Tibial nerve (tissue), 4 donors: Measurements from ENCODE around the gene KCNK18. TPM values are rescaled to one million over a fixed set of nuclear protein-coding genes. Genes with fewer than 3 reads are reported as not detected.

Experiments
- DNase-seq, 2 donors: peaks; one replicate each; pipeline ENCODE4 v3.0.0-alpha.2; 2019; ENCODE audit warnings: low spot score in 2 of 2
- H3K27ac ChIP-seq, 4 donors: fragments of 200-600 bp; sonication (generic) in 3 of 4; one replicate each; pipeline ENCODE4 v1.5.1; 2017 to 2019; ENCODE audit warnings: mild to moderate bottlenecking in 1 of 4
- H3K27me3 ChIP-seq, 2 donors: fragments of 200-600 bp; sonication (generic) in 1 of 2; one replicate each; pipeline versions ENCODE4 v1.5.1 to v1.6.0; 2017 to 2019
- H3K36me3 ChIP-seq, 3 donors: fragments of 200-600 bp; sonication (generic); one replicate each; pipeline ENCODE4 v1.5.1; 2018 to 2019
- H3K4me1 ChIP-seq, 4 donors: fragments of 200-600 bp; sonication (generic) in 3 of 4; one replicate each; pipeline ENCODE4 v1.5.1; 2017 to 2019
- H3K4me3 ChIP-seq, 4 donors: fragments of 200-600 bp; sonication (generic) in 3 of 4; one replicate each; pipeline ENCODE4 v1.5.1; 2017 to 2019; ENCODE audit warnings: mild to moderate bottlenecking in 1 of 4, moderate library complexity in 1 of 4
- H3K9me3 ChIP-seq, 4 donors: fragments of 200-600 bp; sonication (generic) in 3 of 4; one replicate each; pipeline ENCODE4 v1.5.1; 2017 to 2019
- CTCF ChIP-seq, 5 experiments: fragments of 200-600 bp in 3 of 5; fragments of 450-650 bp in 2 of 5; sonication (generic) in 3 of 5; IDR thresholded peaks; one replicate each; pipeline ENCODE4 v1.5.1; 2016 to 2019; ENCODE audit warnings: antibody characterized with exemption in 5 of 5, mild to moderate bottlenecking in 3 of 5, moderate library complexity in 2 of 5
- EP300 ChIP-seq, 2 donors: sonication (generic); formaldehyde crosslinking; IDR thresholded peaks; one replicate each; pipeline ENCODE4 v1.6.1; 2017; ENCODE audit warnings: antibody characterized with exemption in 2 of 2, mild to moderate bottlenecking in 1 of 2
- POLR2A ChIP-seq, 2 donors: fragments of 450-650 bp; IDR thresholded peaks; one replicate each; pipeline ENCODE4 v1.6.1; 2017; ENCODE audit warnings: antibody characterized with exemption in 2 of 2, mild to moderate bottlenecking in 2 of 2, moderate library complexity in 2 of 2
- WGBS, 2 donors: methylation state at CpG; one replicate each; pipeline ENCODE4 v1.1.5; 2018; 5-methylcytosine and 5-hydroxymethylcytosine counted together
- total RNA-seq, 4 donors: library from RNA; depleted of rRNA; stranded (reverse); fragments of >200 nt; gene quantifications; one replicate each; pipeline ENCODE4 v1.1.0, GENCODE V29; 2016

The KCNK18 gene
- total RNA-seq, 4 donors from 2014 or later: not detected

- no peak for DNase-seq
- TF ChIP-seq EP300 (IDR thresholded peaks at IDR 0.05) (no peak), POLR2A (IDR thresholded peaks at IDR 0.05) (no peak), CTCF (IDR thresholded peaks at IDR 0.05) (no peak)
- H3K27me3 ChIP-seq: peaks cover 0 to 29% of the 10 kb centered on the region in 2 donors
- no peaks in the 10 kb centered on the region for H3K36me3 ChIP-seq
- no peaks in the 10 kb centered on the region for H3K9me3 ChIP-seq
- H3K4me3 ChIP-seq: no peak overlapping the region
- WGBS, 2 donors: 59 to 60% methylated on average over 6 of the region's 6 CpGs
- no peaks in the 10 kb centered on the region for H3K4me1 ChIP-seq
- no peak overlapping the region for H3K27ac ChIP-seq
Observed at GRCh38 chr10:117249493-117250093, 52.3 kb downstream of the KCNK18 start.

DNA sequence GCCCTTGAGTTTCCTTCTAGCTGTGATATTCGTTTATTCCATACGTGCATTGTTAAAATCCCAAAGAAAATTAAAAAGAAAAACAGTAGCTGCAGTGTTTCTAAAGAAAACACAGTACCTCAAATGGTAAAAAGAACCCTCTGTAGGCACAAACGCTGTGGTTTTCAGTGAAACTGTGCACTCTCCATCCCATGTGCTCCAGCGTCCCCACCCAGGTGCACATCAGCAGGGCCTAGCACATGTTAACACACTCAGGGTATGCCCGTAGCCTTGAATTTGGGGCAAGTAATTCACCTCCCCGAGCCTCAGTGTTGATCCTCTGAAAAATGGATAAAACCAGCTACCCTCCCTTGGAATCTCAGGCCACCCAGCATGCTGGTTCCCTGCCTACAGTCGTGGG lies 53.1 kb downstream of the KCNK18 start:
- 51 to 53% methylated on average over 7 of the region's 7 CpGs for WGBS, 2 donors
- DNase-seq: no peak
- TF ChIP-seq POLR2A (IDR thresholded peaks at IDR 0.05) (no peak), EP300 (IDR thresholded peaks at IDR 0.05) (no peak), CTCF (IDR thresholded peaks at IDR 0.05) (no peak)

DNA sequence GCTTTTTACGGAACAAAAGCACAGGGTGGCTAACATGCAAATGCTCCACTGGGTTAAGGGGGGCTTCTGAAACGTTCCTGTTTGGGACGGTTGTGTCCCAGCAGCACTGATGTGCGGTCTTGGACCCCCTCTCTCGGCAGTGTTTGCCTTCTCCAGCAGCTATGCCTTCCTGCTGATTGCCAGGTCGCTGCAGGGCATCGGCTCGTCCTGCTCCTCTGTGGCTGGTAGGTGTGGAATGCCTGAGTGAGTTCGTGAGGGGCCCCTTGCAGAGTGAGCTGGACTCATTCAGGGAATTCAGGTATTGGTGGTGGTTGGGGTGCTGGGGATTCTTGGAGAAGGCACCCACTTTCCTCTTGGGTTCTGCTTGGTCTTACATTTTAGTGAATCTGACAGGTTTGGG lies 56.6 kb downstream of the KCNK18 start:
- WGBS, 2 donors: 67 to 77% methylated on average over 8 to 9 of the region's 9 CpGs
- TF ChIP-seq CTCF (IDR thresholded peaks at IDR 0.05) (no peak), EP300 (IDR thresholded peaks at IDR 0.05) (no peak), POLR2A (IDR thresholded peaks at IDR 0.05) (no peak)
- Histone ChIP-seq H3K9me3 (no peaks in the 10 kb centered on the region), H3K4me3 (no peak overlapping the region), H3K27ac (no peak overlapping the region), H3K27me3 (peaks cover 0 to 18% of the 10 kb centered on the region in 2 donors), H3K36me3 (no peaks in the 10 kb centered on the region), H3K4me1 (no peaks in the 10 kb centered on the region)
- DNase-seq: no peak

More for the DNA sequence above, 53.1 kb downstream of the KCNK18 start:
- Histone ChIP-seq H3K4me3 (no peak overlapping the region), H3K4me1 (no peaks in the 10 kb centered on the region), H3K36me3 (no peaks in the 10 kb centered on the region), H3K9me3 (no peaks in the 10 kb centered on the region), H3K27me3 (peaks cover 0 to 29% of the 10 kb centered on the region in 2 donors), H3K27ac (no peak overlapping the region)

DNA sequence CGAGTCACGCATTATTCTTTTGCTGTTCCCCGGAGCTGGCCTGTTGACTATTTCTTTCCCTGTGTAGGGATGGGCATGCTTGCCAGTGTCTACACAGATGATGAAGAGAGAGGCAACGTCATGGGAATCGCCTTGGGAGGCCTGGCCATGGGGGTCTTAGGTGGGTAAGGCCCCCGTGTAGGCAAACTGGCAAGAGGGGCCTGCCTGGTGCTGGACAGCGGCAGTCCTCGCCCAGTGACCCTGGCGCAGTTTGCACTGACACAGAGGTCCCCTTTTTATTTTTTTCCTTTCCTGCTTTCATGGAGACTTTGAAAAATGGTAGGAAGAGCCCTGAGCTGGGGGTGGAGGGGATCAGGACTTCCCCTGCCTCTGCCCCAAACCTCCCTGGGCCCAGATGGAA lies 57.0 kb downstream of the KCNK18 start:
- Histone ChIP-seq H3K4me1 (no peaks in the 10 kb centered on the region), H3K27me3 (peaks cover 0 to 17% of the 10 kb centered on the region in 2 donors), H3K27ac (no peak overlapping the region), H3K9me3 (no peaks in the 10 kb centered on the region), H3K36me3 (no peaks in the 10 kb centered on the region), H3K4me3 (no peak overlapping the region)
- no peak for DNase-seq
- 66 to 77% methylated on average over 9 of the region's 9 CpGs for WGBS, 2 donors
- TF ChIP-seq EP300 (IDR thresholded peaks at IDR 0.05): no peak

GRCh38 chr10:117254774-117255735 lies 57.8 kb downstream of the KCNK18 start:
- Histone ChIP-seq H3K36me3 (no peaks in the 10 kb centered on the region), H3K27me3 (peaks cover 0 to 10% of the 10 kb centered on the region in 2 donors), H3K4me1 (no peaks in the 10 kb centered on the region), H3K4me3 (no peak overlapping the region), H3K27ac (no peak overlapping the region), H3K9me3 (no peaks in the 10 kb centered on the region)
- no peak for DNase-seq
- WGBS, 2 donors: 79 to 80% methylated on average over 26 of the region's 26 CpGs
- TF ChIP-seq POLR2A (IDR thresholded peaks at IDR 0.05): no peak
- TF ChIP-seq EP300 (IDR thresholded peaks at IDR 0.05): no peak
- TF ChIP-seq CTCF (IDR thresholded peaks at IDR 0.05): no peak
